GM21529 (cell line): ENCODE results near the gene PCSK5.
"Not testable (repeated sequence)": the region's sequence is repeated elsewhere in the genome, so short reads cannot be mapped to it uniquely, and the experiment has no call there.

ENCODE experiments used
- ATAC-seq: cut with Tn5 transposase; IDR thresholded peaks from one replicate; pipeline ENCODE4 v1.9.1; 2021; ENCODE audit not compliant: unreplicated experiment

PCSK5 gene

DNA sequence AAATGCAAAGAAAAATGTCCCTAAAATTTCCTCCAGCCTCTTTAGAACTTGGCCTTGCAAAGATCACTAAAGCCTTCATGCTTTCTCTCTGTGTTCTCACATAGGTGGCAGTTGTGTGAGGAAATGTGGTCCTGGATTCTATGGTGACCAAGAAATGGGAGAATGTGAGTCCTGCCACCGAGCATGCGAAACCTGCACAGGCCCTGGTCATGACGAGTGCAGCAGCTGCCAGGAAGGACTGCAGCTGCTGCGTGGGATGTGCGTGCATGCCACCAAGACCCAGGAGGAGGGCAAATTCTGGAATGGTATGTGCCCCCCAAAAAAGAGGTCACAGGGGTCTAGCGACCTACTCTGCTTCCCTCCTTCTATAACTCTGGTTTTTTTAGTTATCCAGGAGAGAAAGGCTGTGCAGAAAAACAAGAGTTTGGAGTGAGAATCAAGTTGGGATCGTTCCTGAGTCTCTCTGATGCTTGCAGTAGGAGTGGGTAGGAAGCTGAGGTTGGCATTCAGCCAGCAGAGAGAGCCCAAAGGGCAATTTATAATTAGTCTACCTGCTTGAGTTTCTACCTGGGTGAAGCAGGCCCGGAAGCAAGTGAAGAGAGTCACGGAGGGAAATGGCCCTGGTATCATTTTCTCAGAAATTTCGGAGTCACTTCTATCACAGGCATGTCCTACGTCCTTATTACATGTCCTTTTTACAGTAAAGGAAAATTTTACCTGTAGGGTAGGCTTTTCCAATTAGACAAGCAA is 406.3 kb downstream of the PCSK5 start:
- no peak for ATAC-seq

- ATAC-seq: no peak
Observed at GRCh38 chr9:76297721-76298239, 407.3 kb downstream of the PCSK5 start.

- no peak for ATAC-seq
Observed at GRCh38 chr9:76298521-76299144, 408.2 kb downstream of the PCSK5 start.

GRCh38 chr9:76302543-76302942 is 412.1 kb downstream of the PCSK5 start:
- no peak for ATAC-seq

GRCh38 chr9:76302947-76303550 is 412.6 kb downstream of the PCSK5 start:
- ATAC-seq: peak; percentile 63

- ATAC-seq: not testable (repeated sequence)
Observed at GRCh38 chr9:76307047-76307446, 416.6 kb downstream of the PCSK5 start.

DNA sequence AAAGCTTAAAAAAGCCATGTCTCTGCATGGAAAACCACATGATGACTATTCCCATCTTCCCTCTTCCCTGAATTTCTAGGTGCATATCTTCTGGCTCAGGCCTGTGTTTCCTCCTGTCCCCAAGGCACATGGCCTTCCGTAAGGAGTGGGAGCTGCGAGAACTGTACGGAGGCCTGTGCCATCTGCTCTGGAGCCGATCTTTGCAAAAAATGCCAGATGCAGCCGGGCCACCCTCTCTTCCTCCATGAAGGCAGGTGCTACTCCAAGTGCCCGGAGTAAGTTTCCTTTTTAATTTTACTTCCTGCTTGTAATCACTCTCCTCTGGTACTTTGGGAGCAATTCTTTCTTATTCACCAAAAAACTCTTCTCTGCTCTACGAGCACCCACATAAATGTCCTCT is 420.1 kb downstream of the PCSK5 start:
- no peak for ATAC-seq

- ATAC-seq: no peak
Observed at GRCh38 chr9:76310991-76311390, 420.5 kb downstream of the PCSK5 start.

DNA sequence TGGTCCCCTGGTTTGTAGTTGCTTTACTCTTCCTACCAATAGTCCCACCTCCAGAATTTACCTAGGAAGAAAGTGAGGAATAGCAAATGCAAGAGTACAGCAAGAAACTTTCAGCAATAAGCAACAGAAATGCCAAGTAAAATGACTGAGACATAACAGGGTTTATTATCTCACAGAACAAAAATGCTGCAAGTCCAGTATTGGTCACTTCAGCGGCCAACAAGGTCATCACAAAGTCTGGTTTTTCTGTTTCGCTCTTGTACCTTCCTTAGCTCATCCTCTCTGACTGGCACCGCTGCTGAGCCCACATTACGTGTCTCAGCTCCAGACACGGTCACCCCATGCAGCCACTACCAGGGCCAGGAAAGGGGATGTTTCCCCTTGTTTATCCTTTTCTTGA is 421.1 kb downstream of the PCSK5 start:
- no peak for ATAC-seq

DNA sequence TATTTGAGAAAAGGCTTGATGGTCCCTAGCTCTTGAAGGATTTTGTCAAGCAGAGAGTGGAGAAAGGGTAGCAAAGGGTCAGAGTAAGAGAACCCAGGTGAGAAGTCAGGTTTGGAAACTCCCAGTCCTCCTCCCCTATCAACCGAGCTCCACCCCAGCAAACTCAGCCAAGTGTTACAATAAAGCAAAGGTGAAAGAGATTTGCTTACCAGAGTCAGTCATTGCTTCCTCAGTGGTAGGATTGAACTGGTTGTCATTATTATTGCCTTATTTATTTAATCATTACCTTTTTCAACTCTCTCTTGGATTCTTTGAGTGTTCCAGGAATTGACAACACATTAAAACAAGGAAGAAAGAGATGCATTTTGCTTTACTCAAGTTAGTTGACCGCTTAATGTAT is 423.3 kb downstream of the PCSK5 start:
- no peak for ATAC-seq

- ATAC-seq: no peak
Observed at GRCh38 chr9:76314321-76314720, 423.8 kb downstream of the PCSK5 start.

GRCh38 chr9:76316069-76316468 is 425.6 kb downstream of the PCSK5 start:
- no peak for ATAC-seq

DNA sequence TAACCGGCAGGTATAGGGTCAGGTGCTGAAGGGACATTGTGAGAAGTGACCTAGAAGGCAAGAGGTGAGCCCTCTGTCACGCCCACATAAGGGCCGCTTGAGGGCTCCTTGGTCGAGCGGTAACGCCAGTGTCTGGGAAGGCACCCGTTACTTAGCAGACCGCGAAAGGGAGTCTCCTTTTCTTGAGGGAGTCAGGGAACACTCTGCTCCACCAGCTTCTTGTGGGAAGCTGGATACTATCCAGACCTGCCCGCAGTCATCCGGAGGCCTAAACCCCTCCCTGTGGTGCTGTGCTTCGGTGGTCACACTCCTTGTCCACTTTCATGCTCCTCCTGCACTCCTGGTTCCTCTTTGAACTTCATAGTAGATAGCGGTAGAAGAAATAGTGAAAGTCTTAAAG is 429.0 kb downstream of the PCSK5 start:
- not testable (repeated sequence) for ATAC-seq

- ATAC-seq: no peak
Observed at GRCh38 chr9:76321195-76321828, 430.8 kb downstream of the PCSK5 start.

GRCh38 chr9:76322810-76323209 is 432.3 kb downstream of the PCSK5 start:
- no peak for ATAC-seq

DNA sequence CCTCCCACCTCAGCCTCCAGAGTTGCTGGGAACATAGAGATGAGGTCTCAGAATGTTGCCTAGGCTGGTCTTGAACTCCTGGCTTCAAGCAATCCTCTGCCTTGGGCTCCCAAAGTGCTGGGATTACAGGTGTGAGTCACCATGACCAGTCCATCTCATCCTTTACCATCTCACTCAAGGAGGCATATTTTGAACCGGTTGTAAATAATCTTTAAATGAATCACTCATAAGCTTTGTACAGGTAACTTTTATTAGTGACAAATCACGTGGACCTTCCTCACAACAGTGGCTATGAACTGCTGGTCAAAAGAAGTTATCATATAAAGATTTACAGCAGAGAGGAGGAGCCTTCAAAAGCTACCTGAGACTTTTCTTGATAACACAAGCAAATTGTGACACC is 433.0 kb downstream of the PCSK5 start:
- no peak for ATAC-seq

DNA sequence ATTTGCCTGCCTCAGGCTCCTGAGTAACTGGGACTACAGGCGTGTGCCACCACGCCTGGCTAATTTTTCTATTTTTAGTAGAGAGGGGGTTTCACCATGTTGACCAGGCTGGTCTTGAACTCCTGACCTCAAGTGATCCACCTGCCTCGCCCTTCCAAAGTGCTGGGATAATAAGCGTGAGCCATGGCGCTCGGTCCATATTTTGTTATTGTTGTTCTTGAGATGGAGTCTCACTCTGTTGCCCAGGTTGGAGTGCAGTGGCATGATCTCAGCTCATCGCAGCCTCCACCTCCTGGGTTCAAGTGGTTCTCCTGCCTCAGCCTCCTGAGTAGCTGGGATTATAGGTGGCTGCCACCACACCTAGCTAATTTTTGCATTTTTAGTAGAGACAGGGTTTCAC is 433.6 kb downstream of the PCSK5 start:
- not testable (repeated sequence) for ATAC-seq

DNA sequence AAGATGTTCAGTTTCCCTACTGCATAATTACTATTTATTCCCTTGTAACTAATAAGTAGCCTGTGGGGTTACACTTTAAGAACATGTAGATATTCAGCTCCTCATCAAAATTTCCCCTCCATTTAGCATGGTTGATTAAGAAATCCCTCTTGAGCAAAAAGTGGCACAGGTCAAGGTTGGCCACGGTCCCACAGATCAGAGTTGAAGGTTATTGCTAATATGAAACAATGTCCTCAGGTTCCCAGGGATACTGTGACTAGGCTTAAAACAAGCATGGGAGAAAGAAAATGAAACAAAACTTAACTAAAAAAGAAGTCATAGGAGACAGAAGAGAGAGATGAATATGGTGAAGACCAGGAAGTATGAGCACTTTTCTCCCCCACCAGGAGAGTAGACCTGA is 439.6 kb downstream of the PCSK5 start:
- ATAC-seq: no peak

DNA sequence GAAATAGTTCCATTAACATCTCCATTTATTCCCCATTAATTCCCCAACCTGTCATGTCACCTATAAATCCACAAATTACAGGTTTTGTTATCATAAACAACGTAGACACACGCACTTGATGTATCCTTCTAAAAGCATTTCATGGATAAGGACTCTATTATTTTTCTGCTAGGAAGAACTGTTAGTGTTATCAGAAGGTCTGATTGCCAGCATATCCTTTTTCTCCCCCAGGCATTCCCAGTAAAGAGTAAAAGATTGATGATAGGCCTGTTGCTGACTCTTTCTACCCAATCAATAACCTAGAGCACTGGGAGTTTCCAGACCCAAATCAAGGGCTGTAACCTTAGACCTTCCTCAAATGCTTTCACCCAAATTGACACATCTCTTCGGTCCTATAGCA is 442.9 kb downstream of the PCSK5 start:
- ATAC-seq: no peak

- no peak for ATAC-seq
Observed at GRCh38 chr9:76333964-76334363, 443.5 kb downstream of the PCSK5 start.

GRCh38 chr9:76336027-76336426 is 445.6 kb downstream of the PCSK5 start:
- ATAC-seq: no peak

GRCh38 chr9:76338418-76338817 is 447.9 kb downstream of the PCSK5 start:
- ATAC-seq: no peak
